B cell (primary cell): ENCODE measurements around the gene RFX3.

Experiments
- CTCF ChIP-seq: fragments of 200-600 bp; IDR thresholded peaks from one replicate; pipeline ENCODE4 v1.8.0; 2022; ENCODE audit warnings: antibody characterized with exemption, mild to moderate bottlenecking
- EZH2 ChIP-seq: IDR thresholded peaks from 2 replicates; pipeline ENCODE4 v1.6.1; 2012; ENCODE audit warnings: borderline replicate concordance, low read depth, mild to moderate bottlenecking, moderate library complexity, low read length; ENCODE audit not compliant: insufficient read depth, poor library complexity, severe bottlenecking

GRCh38 chr9:3478549-3478953 lies 47.2 kb downstream of the RFX3 start:
- TF ChIP-seq CTCF (no peak), EZH2 (no peak)
